PC-3 (cell line): ENCODE data around the gene NACC1. TPM values are rescaled to one million over a fixed set of nuclear protein-coding genes. Genes with fewer than 3 reads are reported as not detected.

ENCODE experiments used
- ATAC-seq: fragments of 200-7000 bp; cut with Tn5 transposase; 2 replicates; pipeline ENCODE4 v1.9.1; 2020; ENCODE audit warnings: mild to moderate bottlenecking, moderate library complexity
- BruUV-seq: library from RNA; stranded (reverse); fragments of 400-500 nt; replicated peaks from 2 replicates; lab custom pipeline; 2021; lab: Mats Ljungman, UMichigan
- CTCF ChIA-PET: fragments of 300-600 bp; sonication (Branson Sonifier 250); formaldehyde crosslinking; loops from one replicate; lab custom pipeline; 2022; ENCODE audit warnings: antibody characterized with exemption; lab: Charles Lee
- POLR2A ChIA-PET: fragments of 300-600 bp; sonication (Branson Sonifier 250); formaldehyde crosslinking; loops from one replicate; lab custom pipeline; 2022; ENCODE audit warnings: antibody characterized with exemption; ENCODE audit not compliant: unreplicated experiment; lab: Charles Lee
- DNase-seq: peaks from one replicate; pipeline ENCODE4 v3.0.0-alpha.2; 2015
- H2AFZ ChIP-seq: fragments of 300-600 bp; sonication (generic); 2 replicates; pipeline ENCODE4 v1.6.0; 2016; ENCODE audit warnings: antibody characterized with exemption, low read length
- H3F3A ChIP-seq: fragments of 300-600 bp; sonication (generic); one replicate; pipeline ENCODE4 v1.6.0; 2017; ENCODE audit warnings: antibody characterized with exemption, low read length, control low read depth, mild to moderate bottlenecking; ENCODE audit not compliant: unreplicated experiment
- H3K27ac ChIP-seq: fragments of 300-600 bp; sonication (generic); 2 replicates; pipeline ENCODE4 v1.5.1; 2016; ENCODE audit warnings: mild to moderate bottlenecking, low read length
- H3K27me3 ChIP-seq: fragments of 300-600 bp; sonication (generic); 2 replicates; pipeline ENCODE4 v1.6.1; 2016; ENCODE audit warnings: low read length, mixed read lengths
- H3K36me3 ChIP-seq: fragments of 300-600 bp; sonication (generic); 2 replicates; pipeline ENCODE4 v1.6.1; 2016; ENCODE audit warnings: low read depth, mixed run types, low read length, mixed read lengths
- H3K4me1 ChIP-seq: fragments of 300-600 bp; sonication (generic); 2 replicates; pipeline ENCODE4 v1.5.1; 2016; ENCODE audit warnings: low read length; ENCODE audit not compliant: insufficient read depth
- H3K4me2 ChIP-seq: fragments of 300-600 bp; sonication (generic); 2 replicates; pipeline ENCODE4 v1.6.0; 2016; ENCODE audit warnings: low read length
- H3K4me3 ChIP-seq: fragments of 300-600 bp; sonication (generic); 2 replicates; pipeline ENCODE4 v1.5.1; 2016; ENCODE audit warnings: mild to moderate bottlenecking, low read length, mixed read lengths
- H3K79me2 ChIP-seq: fragments of 300-600 bp; sonication (generic); 2 replicates; pipeline ENCODE4 v1.6.1; 2017; ENCODE audit warnings: low read length, mixed read lengths
- H3K9ac ChIP-seq: fragments of 300-600 bp; sonication (generic); 2 replicates; pipeline ENCODE4 v1.6.0; 2016; ENCODE audit warnings: mild to moderate bottlenecking, low read length
- H3K9me2 ChIP-seq: fragments of 300-600 bp; sonication (generic); replicated peaks from 2 replicates; pipeline ENCODE4 v1.6.1; 2016; ENCODE audit warnings: mixed run types, low read length, mixed read lengths
- H3K9me3 ChIP-seq: fragments of 300-600 bp; sonication (generic); 2 replicates; pipeline ENCODE4 v1.6.1; 2016; ENCODE audit warnings: low read length, mixed read lengths
- H4K20me1 ChIP-seq: fragments of 300-600 bp; sonication (generic); 2 replicates; pipeline ENCODE4 v1.6.1; 2016; ENCODE audit warnings: low read length, mixed read lengths
- EZH2 ChIP-seq: fragments of 300-600 bp; sonication (generic); IDR thresholded peaks from one replicate; pipeline ENCODE4 v1.6.1; 2017; ENCODE audit warnings: antibody characterized with exemption, mild to moderate bottlenecking, low read length; ENCODE audit not compliant: unreplicated experiment
- EZH2phosphoT487 ChIP-seq: fragments of 300-600 bp; sonication (generic); IDR thresholded peaks from 2 replicates; pipeline ENCODE4 v1.6.1; 2018; ENCODE audit warnings: mild to moderate bottlenecking, antibody characterized with exemption, low read length, borderline replicate concordance
- intact Hi-C: fragments of 100-400 bp; cut with micrococcal nuclease; formaldehyde crosslinking; loops from 2 replicates; pipeline ENCODE4 v1.9.0; 2023
- total RNA-seq: library from RNA; depleted of rRNA; stranded (reverse); fragments of >200 nt; gene quantifications from 2 replicates; pipeline ENCODE4 v1.2.3, GENCODE V29; 2014
- TF ChIP-seq, protein P1 (sequence below): fragments of 300-600 bp; sonication (generic); conservative IDR thresholded peaks from 2 replicates; pipeline ENCODE4 v1.5.1; 2017; ENCODE audit warnings: antibody characterized with exemption, low read depth, mild to moderate bottlenecking, low read length

The NACC1 gene
- total RNA-seq, 1 experiment from 2014 or later = 266 TPM

DNA sequence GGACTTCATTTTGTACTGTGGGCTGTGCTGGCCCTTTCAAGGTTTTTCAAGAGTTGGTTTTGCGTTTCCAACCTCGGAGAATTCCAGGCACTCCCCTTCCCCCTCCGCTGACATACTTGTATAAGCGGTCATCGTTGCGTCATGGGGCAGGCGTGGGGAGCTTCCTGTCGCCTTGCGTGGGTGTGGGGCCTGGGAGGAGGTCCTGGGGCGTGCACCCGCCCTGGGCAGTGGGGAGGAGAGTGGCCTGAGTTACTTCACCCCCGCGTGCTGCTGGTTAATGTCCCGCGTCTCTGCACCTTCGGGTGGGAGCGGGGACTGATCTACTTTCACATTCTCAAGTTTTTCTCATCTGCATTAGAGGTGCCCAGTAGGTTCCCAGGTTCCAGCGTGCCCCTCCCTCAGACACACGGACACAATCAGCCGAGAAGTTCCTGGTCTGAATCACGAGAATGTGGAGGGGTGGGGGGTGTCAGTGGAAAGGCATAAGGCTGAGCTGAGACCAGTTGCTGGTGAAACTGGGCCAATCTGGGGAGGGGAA lies 36.2 kb downstream of the NACC1 start:
- H3K27ac ChIP-seq = peak overlapping the region; percentile 91
- no peak overlapping the region for H2AFZ ChIP-seq
- peak overlapping the region; percentile 93 for H3K4me3 ChIP-seq
- peaks cover 17% of the 10 kb centered on the region for H4K20me1 ChIP-seq
- POLR2A ChIA-PET = interaction anchor here (0.6 to 1.0 kb wide), 4 partner anchors 10 to 697 kb away, joined by 3 to 6 read pairs (median 4); no protein-coding TSS in a partner anchor
- peak overlapping the region; percentile 97 for H3K9ac ChIP-seq
- no peaks in the 10 kb centered on the region for H3K27me3 ChIP-seq
- H3K4me1 ChIP-seq = peaks cover 19% of the 10 kb centered on the region
- H3F3A ChIP-seq = peaks cover 13% of the 10 kb centered on the region
- H3K9me2 ChIP-seq = no peaks in the 10 kb centered on the region
- intact Hi-C loops = loop anchor here (5.0 kb wide), 1 partner anchor 52 kb away; the partner anchor contains the start of gene LYL1
- H3K4me2 ChIP-seq = peak overlapping the region; percentile 93
- no TSS peak for BruUV-seq
- no peaks in the 10 kb centered on the region for H3K9me3 ChIP-seq
- H3K36me3 ChIP-seq = peaks cover 14% of the 10 kb centered on the region
- ATAC-seq (no peak), DNase-seq (peak; percentile 85)
- CTCF ChIA-PET = interaction anchor here (0.5 kb wide), 1 partner anchor 393 kb away, joined by 3 read pairs; no protein-coding TSS in a partner anchor
- TF ChIP-seq EZH2 (no peak), EZH2phosphoT487 (no peak)
- TF ChIP-seq, protein P1, sequence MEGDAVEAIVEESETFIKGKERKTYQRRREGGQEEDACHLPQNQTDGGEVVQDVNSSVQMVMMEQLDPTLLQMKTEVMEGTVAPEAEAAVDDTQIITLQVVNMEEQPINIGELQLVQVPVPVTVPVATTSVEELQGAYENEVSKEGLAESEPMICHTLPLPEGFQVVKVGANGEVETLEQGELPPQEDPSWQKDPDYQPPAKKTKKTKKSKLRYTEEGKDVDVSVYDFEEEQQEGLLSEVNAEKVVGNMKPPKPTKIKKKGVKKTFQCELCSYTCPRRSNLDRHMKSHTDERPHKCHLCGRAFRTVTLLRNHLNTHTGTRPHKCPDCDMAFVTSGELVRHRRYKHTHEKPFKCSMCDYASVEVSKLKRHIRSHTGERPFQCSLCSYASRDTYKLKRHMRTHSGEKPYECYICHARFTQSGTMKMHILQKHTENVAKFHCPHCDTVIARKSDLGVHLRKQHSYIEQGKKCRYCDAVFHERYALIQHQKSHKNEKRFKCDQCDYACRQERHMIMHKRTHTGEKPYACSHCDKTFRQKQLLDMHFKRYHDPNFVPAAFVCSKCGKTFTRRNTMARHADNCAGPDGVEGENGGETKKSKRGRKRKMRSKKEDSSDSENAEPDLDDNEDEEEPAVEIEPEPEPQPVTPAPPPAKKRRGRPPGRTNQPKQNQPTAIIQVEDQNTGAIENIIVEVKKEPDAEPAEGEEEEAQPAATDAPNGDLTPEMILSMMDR = no peak
- H3K79me2 ChIP-seq = peaks cover 54% of the 10 kb centered on the region

DNA sequence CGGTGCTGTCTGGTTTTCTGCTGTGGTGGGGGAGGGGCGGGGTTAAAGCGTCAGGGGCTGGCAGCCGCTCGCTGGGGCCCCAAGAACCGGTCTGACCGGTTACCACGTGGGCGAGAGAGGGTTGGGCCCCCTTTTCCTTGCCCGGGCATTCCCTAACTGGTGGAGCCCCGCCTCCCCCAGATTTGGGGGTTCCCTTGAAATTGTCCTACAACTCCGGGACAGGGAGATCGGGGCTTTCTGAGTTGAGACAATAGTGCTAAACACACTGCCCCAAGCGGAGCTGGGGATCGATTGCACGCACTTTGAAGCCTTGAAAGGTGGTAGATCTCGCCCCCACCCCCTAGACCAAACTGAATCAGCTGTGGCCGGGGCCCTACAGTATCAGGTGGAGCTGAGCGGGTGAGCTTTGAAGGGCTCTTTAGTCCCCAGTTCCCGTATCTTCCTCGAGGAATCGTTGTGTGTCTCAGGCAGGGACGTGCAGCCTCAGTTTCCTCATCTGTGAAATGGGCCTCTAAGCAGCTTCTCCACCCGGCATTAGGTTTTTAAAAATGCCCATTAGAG lies 36.9 kb downstream of the NACC1 start:
- TF ChIP-seq EZH2phosphoT487 (no peak), EZH2 (no peak)
- TF ChIP-seq, protein P1 = peak; percentile 39; the same call in 1 of the 2 replicates
- intact Hi-C loops = loop anchor here (1.0 to 5.0 kb wide), 2 partner anchors 8 to 53 kb away; partner anchors contain the start of gene LYL1
- Histone ChIP-seq H3F3A (peaks cover 13% of the 10 kb centered on the region), H3K4me2 (peak overlapping the region; percentile 93), H4K20me1 (peaks cover 17% of the 10 kb centered on the region), H3K4me3 (peak overlapping the region; percentile 93), H3K4me1 (peaks cover 19% of the 10 kb centered on the region), H3K9ac (peak overlapping the region; percentile 97), H3K9me3 (no peaks in the 10 kb centered on the region), H3K36me3 (peaks cover 14% of the 10 kb centered on the region), H2AFZ (no peak overlapping the region), H3K27ac (peak overlapping the region; percentile 91), H3K9me2 (no peaks in the 10 kb centered on the region), H3K27me3 (no peaks in the 10 kb centered on the region), H3K79me2 (peaks cover 47% of the 10 kb centered on the region)
- peak; percentile 91 for DNase-seq
- ATAC-seq = peak; percentile 0
- BruUV-seq = no TSS peak
- POLR2A ChIA-PET = interaction anchor here (0.5 to 1.4 kb wide), 7 partner anchors 10 to 177 kb away, joined by 3 to 16 read pairs (median 5); no protein-coding TSS in a partner anchor
- CTCF ChIA-PET = interaction anchor here (0.6 to 0.8 kb wide), 3 partner anchors 13 to 139 kb away, joined by 3 to 10 read pairs (median 3); no protein-coding TSS in a partner anchor
